Measurements from ENCODE around the gene TNFRSF1B. TPM values are rescaled to one million over a fixed set of nuclear protein-coding genes. Genes with fewer than 3 reads are reported as not detected.

Gene TNFRSF1B
- total RNA-seq, 2 donors from 2014 or later = 98.1 to 143 TPM

GRCh38 chr1:12177156-12177998 lies 10.6 kb downstream of the TNFRSF1B start:
- DNase-seq (ENCODE audit: low spot score in 2 of 2) (no peak), ATAC-seq (peak; percentile 1 to 10)
- Mint-ChIP-seq H3K36me3 (peaks cover 12 to 21% of the 10 kb centered on the region in 2 donors), H3K9me3 (no peaks in the 10 kb centered on the region), H3K27ac (peak overlapping the region; percentile 98 to 99)

GRCh38 chr1:12177999-12178441 lies 11.2 kb downstream of the TNFRSF1B start:
- peaks cover 12 to 21% of the 10 kb centered on the region in 2 donors for H3K36me3 Mint-ChIP-seq
- peak; percentile 91 to 93 for DNase-seq (ENCODE audit: low spot score in 2 of 2)

GRCh38 chr1:12178511-12178910 lies 11.7 kb downstream of the TNFRSF1B start:
- DNase-seq (ENCODE audit: low spot score in 2 of 2) (no peak), ATAC-seq (no peak)
- no peaks in the 10 kb centered on the region for H3K9me3 Mint-ChIP-seq
- peaks cover 12 to 21% of the 10 kb centered on the region in 2 donors for H3K36me3 Mint-ChIP-seq
- peak overlapping the region; percentile 98 to 99 for H3K27ac Mint-ChIP-seq

More at GRCh38 chr1:12177999-12178441, 11.2 kb downstream of the TNFRSF1B start:
- Mint-ChIP-seq H3K9me3 (no peaks in the 10 kb centered on the region), H3K27ac (peak overlapping the region; percentile 98 to 99)
- peak; percentile 75 to 76 for ATAC-seq

GRCh38 chr1:12179111-12179519 lies 12.3 kb downstream of the TNFRSF1B start:
- Mint-ChIP-seq H3K36me3 (peaks cover 12 to 21% of the 10 kb centered on the region in 2 donors), H3K9me3 (no peaks in the 10 kb centered on the region), H3K27ac (peak overlapping the region; percentile 98 to 99)
- DNase-seq (ENCODE audit: low spot score in 2 of 2) (peak; percentile 83 to 92), ATAC-seq (peak; percentile 75 to 78)

GRCh38 chr1:12179676-12180075 lies 12.9 kb downstream of the TNFRSF1B start:
- ATAC-seq (no peak), DNase-seq (ENCODE audit: low spot score in 2 of 2) (no peak)
- Mint-ChIP-seq H3K36me3 (peaks cover 12 to 18% of the 10 kb centered on the region in 2 donors), H3K9me3 (no peaks in the 10 kb centered on the region), H3K27ac (peak overlapping the region; percentile 77 to 99)

GRCh38 chr1:12180315-12180714 lies 13.5 kb downstream of the TNFRSF1B start:
- Mint-ChIP-seq H3K36me3 (peaks cover 12 to 15% of the 10 kb centered on the region in 2 donors), H3K27ac (no peak overlapping the region), H3K9me3 (no peaks in the 10 kb centered on the region)
- no peak for ATAC-seq
- DNase-seq (ENCODE audit: low spot score in 2 of 2) = no peak

- no peaks in the 10 kb centered on the region for H3K9me3 Mint-ChIP-seq
- ATAC-seq = no peak
- no peak overlapping the region for H3K27ac Mint-ChIP-seq
- peaks cover 9 to 12% of the 10 kb centered on the region in 2 donors for H3K36me3 Mint-ChIP-seq
- no peak for DNase-seq (ENCODE audit: low spot score in 2 of 2)
Measured at GRCh38 chr1:12180903-12181302, 14.1 kb downstream of the TNFRSF1B start.

GRCh38 chr1:12181568-12181967 lies 14.8 kb downstream of the TNFRSF1B start:
- no peak overlapping the region for H3K27ac Mint-ChIP-seq

GRCh38 chr1:12182410-12182984 lies 15.7 kb downstream of the TNFRSF1B start:
- Mint-ChIP-seq H3K9me3 (no peaks in the 10 kb centered on the region), H3K36me3 (peaks cover 0 to 12% of the 10 kb centered on the region in 2 donors), H3K27ac (peak overlapping the region; percentile 3 to 68)
- no peak for DNase-seq (ENCODE audit: low spot score in 2 of 2)
- ATAC-seq = no peak

More at GRCh38 chr1:12181568-12181967, 14.8 kb downstream of the TNFRSF1B start:
- ATAC-seq (no peak), DNase-seq (ENCODE audit: low spot score in 2 of 2) (no peak)
- H3K36me3 Mint-ChIP-seq = peaks cover 2 to 12% of the 10 kb centered on the region in 2 donors
- H3K9me3 Mint-ChIP-seq = no peaks in the 10 kb centered on the region

- Mint-ChIP-seq H3K36me3 (peaks cover 0 to 12% of the 10 kb centered on the region in 2 donors), H3K9me3 (no peaks in the 10 kb centered on the region)
Measured at GRCh38 chr1:12183095-12183794, 16.5 kb downstream of the TNFRSF1B start.

GRCh38 chr1:12184008-12184681 lies 17.4 kb downstream of the TNFRSF1B start:
- Mint-ChIP-seq H3K36me3 (peaks cover 0 to 12% of the 10 kb centered on the region in 2 donors), H3K27ac (peak overlapping the region; percentile 66 to 88)
- ATAC-seq = no peak

More at GRCh38 chr1:12183095-12183794, 16.5 kb downstream of the TNFRSF1B start:
- ATAC-seq (no peak), DNase-seq (ENCODE audit: low spot score in 2 of 2) (no peak)
- H3K27ac Mint-ChIP-seq = peak overlapping the region; percentile 68 to 88

GRCh38 chr1:12185036-12185917 lies 18.5 kb downstream of the TNFRSF1B start:
- DNase-seq (ENCODE audit: low spot score in 2 of 2) (no peak), ATAC-seq (no peak)
- Mint-ChIP-seq H3K27ac (peak overlapping the region; percentile 66 to 84), H3K36me3 (peaks cover 0 to 4% of the 10 kb centered on the region in 2 donors), H3K9me3 (no peaks in the 10 kb centered on the region)

More at GRCh38 chr1:12184008-12184681, 17.4 kb downstream of the TNFRSF1B start:
- no peaks in the 10 kb centered on the region for H3K9me3 Mint-ChIP-seq
- DNase-seq (ENCODE audit: low spot score in 2 of 2) = no peak

- no peaks in the 10 kb centered on the region for H3K9me3 Mint-ChIP-seq
- H3K27ac Mint-ChIP-seq = peak overlapping the region; percentile 10 to 63
- H3K36me3 Mint-ChIP-seq = peaks cover 0 to under 1% of the 10 kb centered on the region in 2 donors
- DNase-seq (ENCODE audit: low spot score in 2 of 2) (no peak), ATAC-seq (no peak)
Measured at GRCh38 chr1:12185918-12186678, 19.3 kb downstream of the TNFRSF1B start.

- ATAC-seq = peak in 1 of 2 donors; percentile 65
- peak overlapping the region; percentile 10 to 63 for H3K27ac Mint-ChIP-seq
- H3K9me3 Mint-ChIP-seq = no peaks in the 10 kb centered on the region
- DNase-seq (ENCODE audit: low spot score in 2 of 2) = no peak
- no peaks in the 10 kb centered on the region for H3K36me3 Mint-ChIP-seq
Measured at GRCh38 chr1:12186679-12186985, 19.8 kb downstream of the TNFRSF1B start.

- Mint-ChIP-seq H3K36me3 (peaks cover 0 to 5% of the 10 kb centered on the region in 2 donors), H3K9me3 (no peaks in the 10 kb centered on the region), H3K27ac (peak overlapping the region in 1 of 2 donors; percentile 89)
- peak in 1 of 2 donors; percentile 14 for ATAC-seq
- DNase-seq (ENCODE audit: low spot score in 2 of 2) = no peak
Measured at GRCh38 chr1:12188115-12188514, 21.3 kb downstream of the TNFRSF1B start.
